Measurements from ENCODE around the gene RIN3.

The RIN3 gene

GRCh38 chr14:92607702-92608429, 94.3 kb downstream of the RIN3 start:
- Histone ChIP-seq H4K20me1 (ENCODE audit: insufficient read depth, low read length) (no peaks in the 10 kb centered on the region), H3K9me3 (replicated peaks; ENCODE audit: insufficient read depth, low read length) (no peaks in the 10 kb centered on the region), H3K79me2 (ENCODE audit: low read length) (no peaks in the 10 kb centered on the region), H3K4me2 (ENCODE audit: low read depth, low read length) (no peak overlapping the region), H3K36me3 (replicated peaks; ENCODE audit: insufficient read depth, low read length) (no peaks in the 10 kb centered on the region), H3K27me3 (replicated peaks; ENCODE audit: insufficient read depth, low read length) (no peaks in the 10 kb centered on the region), H3F3A (ENCODE audit: insufficient read depth, low read length) (no peaks in the 10 kb centered on the region), H2AFZ (ENCODE audit: low read length) (no peak overlapping the region), H3K9me2 (replicated peaks; ENCODE audit: insufficient read depth, low read length) (no peaks in the 10 kb centered on the region), H3K9ac (ENCODE audit: low read length) (no peak overlapping the region), H3K4me3 (ENCODE audit: low read length) (no peak overlapping the region), H3K27ac (ENCODE audit: low read length) (no peak overlapping the region), H3K4me1 (ENCODE audit: low read length) (no peaks in the 10 kb centered on the region)
- no peak for DNase-seq
- TF ChIP-seq CTCF (IDR thresholded peaks at IDR 0.05; ENCODE audit: low read length), result no peak
- no peak for TF ChIP-seq EZH2phosphoT487 (IDR thresholded peaks at IDR 0.05; ENCODE audit: low read length)
- TF ChIP-seq EZH2 (optimal IDR thresholded peaks at IDR 0.05; ENCODE audit: low read depth, low read length), result no peak

GRCh38 chr14:92609955-92610354, 96.4 kb downstream of the RIN3 start:
- Histone ChIP-seq H4K20me1 (ENCODE audit: insufficient read depth, low read length) (no peaks in the 10 kb centered on the region), H3K9ac (ENCODE audit: low read length) (no peak overlapping the region), H3K79me2 (ENCODE audit: low read length) (no peaks in the 10 kb centered on the region), H2AFZ (ENCODE audit: low read length) (no peak overlapping the region), H3K4me2 (ENCODE audit: low read depth, low read length) (no peak overlapping the region), H3K4me1 (ENCODE audit: low read length) (no peaks in the 10 kb centered on the region), H3K9me3 (replicated peaks; ENCODE audit: insufficient read depth, low read length) (no peaks in the 10 kb centered on the region), H3K27me3 (replicated peaks; ENCODE audit: insufficient read depth, low read length) (no peaks in the 10 kb centered on the region), H3F3A (ENCODE audit: insufficient read depth, low read length) (no peaks in the 10 kb centered on the region), H3K9me2 (replicated peaks; ENCODE audit: insufficient read depth, low read length) (no peaks in the 10 kb centered on the region), H3K27ac (ENCODE audit: low read length) (no peak overlapping the region), H3K36me3 (replicated peaks; ENCODE audit: insufficient read depth, low read length) (no peaks in the 10 kb centered on the region), H3K4me3 (ENCODE audit: low read length) (no peak overlapping the region)
- DNase-seq, result no peak
- TF ChIP-seq CTCF (IDR thresholded peaks at IDR 0.05; ENCODE audit: low read length) (no peak), EZH2 (optimal IDR thresholded peaks at IDR 0.05; ENCODE audit: low read depth, low read length) (no peak), EZH2phosphoT487 (IDR thresholded peaks at IDR 0.05; ENCODE audit: low read length) (no peak)

- no peak overlapping the region for H3K27ac ChIP-seq (ENCODE audit: low read length)
- H3K4me1 ChIP-seq (ENCODE audit: low read length), result no peaks in the 10 kb centered on the region
- H3K9ac ChIP-seq (ENCODE audit: low read length), result no peak overlapping the region
- H3F3A ChIP-seq (ENCODE audit: insufficient read depth, low read length), result no peaks in the 10 kb centered on the region
- no peaks in the 10 kb centered on the region for H4K20me1 ChIP-seq (ENCODE audit: insufficient read depth, low read length)
- no peak for DNase-seq
- no peaks in the 10 kb centered on the region for H3K9me3 ChIP-seq (replicated peaks; ENCODE audit: insufficient read depth, low read length)
- no peaks in the 10 kb centered on the region for H3K9me2 ChIP-seq (replicated peaks; ENCODE audit: insufficient read depth, low read length)
- no peaks in the 10 kb centered on the region for H3K79me2 ChIP-seq (ENCODE audit: low read length)
- TF ChIP-seq CTCF (IDR thresholded peaks at IDR 0.05; ENCODE audit: low read length) (no peak), EZH2phosphoT487 (IDR thresholded peaks at IDR 0.05; ENCODE audit: low read length) (no peak), EZH2 (optimal IDR thresholded peaks at IDR 0.05; ENCODE audit: low read depth, low read length) (no peak)
- H3K4me3 ChIP-seq (ENCODE audit: low read length), result no peak overlapping the region
- no peaks in the 10 kb centered on the region for H3K36me3 ChIP-seq (replicated peaks; ENCODE audit: insufficient read depth, low read length)
- no peak overlapping the region for H2AFZ ChIP-seq (ENCODE audit: low read length)
- no peaks in the 10 kb centered on the region for H3K27me3 ChIP-seq (replicated peaks; ENCODE audit: insufficient read depth, low read length)
- no peak overlapping the region for H3K4me2 ChIP-seq (ENCODE audit: low read depth, low read length)
Observed at GRCh38 chr14:92610849-92611271, 97.3 kb downstream of the RIN3 start.
